HG03565 (cell line): ENCODE results near the gene PLA2G2E.
"Not testable (repeated sequence)": the region's sequence is repeated elsewhere in the genome, so short reads cannot be mapped to it uniquely, and the experiment has no call there.

ENCODE experiments used
- ATAC-seq: cut with Tn5 transposase; IDR thresholded peaks from one replicate; pipeline ENCODE4 v1.9.1; 2021; ENCODE audit warnings: mild to moderate bottlenecking, moderate library complexity; ENCODE audit not compliant: unreplicated experiment

PLA2G2E gene

DNA sequence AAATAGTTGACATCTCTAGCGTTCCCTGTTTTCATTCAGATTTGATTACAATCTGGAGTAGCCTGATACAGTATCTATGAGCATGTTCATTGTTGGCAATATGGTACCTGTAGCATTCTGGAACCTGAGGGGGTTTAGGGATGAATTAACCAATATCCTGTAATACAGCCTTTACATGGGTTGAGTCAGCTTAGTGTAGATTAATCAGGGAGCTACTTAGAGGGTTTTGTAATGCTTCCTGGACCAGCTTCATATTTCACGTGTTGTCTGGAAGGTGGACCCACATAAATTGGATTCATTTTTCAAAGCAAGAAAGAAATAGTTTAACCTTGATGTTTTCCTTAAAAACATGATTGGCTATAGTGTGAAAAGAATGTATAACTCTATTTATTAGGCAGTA is 37.6 kb downstream of the PLA2G2E start:
- no peak for ATAC-seq

DNA sequence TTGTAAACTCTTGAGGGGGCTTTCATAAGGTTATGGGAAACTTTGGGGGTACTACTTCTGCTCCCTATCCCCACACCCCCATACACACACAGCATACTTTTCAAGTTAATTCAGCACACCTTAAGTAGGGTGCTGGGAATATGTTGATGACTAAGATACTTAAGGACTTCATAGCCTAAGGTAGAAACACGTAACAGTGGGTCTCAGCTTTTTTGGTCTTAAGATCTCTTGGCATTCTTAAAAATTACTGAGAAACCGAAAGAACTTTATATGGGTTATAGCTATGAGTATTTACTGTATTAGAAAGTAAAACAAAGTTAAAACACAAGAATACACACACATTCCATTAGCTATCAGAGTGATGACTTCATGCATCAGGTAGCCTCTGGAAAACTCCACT is 39.1 kb downstream of the PLA2G2E start:
- no peak for ATAC-seq

DNA sequence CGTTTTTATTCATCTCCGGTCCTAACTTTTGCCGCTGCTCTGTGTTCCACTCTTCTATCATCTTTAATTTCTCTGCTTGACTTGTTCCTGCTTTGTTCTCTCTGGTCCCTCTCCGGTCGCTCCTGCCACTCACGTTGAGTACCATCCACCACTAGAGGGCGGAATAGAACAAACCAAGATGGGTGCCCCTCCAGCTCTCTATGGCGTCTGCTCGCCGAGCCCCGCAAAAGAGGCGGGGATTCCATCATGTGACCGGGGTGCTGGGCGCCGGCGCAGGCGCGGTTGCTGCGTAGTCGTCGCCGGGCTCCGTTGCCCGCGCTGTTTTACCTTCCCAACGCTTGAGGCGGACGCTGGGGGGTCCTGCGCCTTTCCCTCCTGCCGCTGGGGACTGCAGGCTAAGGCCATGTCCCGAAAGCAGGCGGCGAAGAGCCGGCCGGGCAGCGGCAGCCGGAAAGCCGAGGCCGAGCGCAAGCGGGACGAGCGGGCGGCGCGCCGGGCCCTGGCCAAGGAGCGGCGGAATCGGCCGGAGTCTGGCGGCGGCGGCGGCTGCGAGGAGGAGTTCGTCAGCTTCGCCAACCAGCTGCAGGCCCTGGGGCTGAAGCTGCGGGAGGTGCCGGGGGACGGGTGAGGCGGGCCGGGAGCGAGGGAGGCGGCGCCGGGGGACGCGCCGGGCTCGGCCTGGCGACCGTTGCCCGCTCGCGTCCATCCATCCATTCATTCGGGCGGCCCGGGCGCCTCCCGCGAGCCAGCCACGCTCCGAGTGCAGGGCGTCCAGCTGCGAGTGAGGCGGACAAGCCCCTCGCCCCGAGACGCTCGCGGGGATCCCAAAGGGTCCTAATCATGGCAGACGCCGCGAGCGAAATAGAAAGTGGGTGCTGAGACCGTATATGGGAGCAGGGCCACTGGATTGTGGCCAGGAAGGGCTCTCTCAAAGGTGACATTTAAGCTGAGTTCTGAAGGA is 41.0 kb downstream of the PLA2G2E start, which contains the start of gene OTUD3:
Gene OTUD3 (plus strand): TSS at position 285 of the 961 bp plus-strand sequence. CDS start 119 bp downstream, at position 404.
- peak; percentile 90 for ATAC-seq

DNA sequence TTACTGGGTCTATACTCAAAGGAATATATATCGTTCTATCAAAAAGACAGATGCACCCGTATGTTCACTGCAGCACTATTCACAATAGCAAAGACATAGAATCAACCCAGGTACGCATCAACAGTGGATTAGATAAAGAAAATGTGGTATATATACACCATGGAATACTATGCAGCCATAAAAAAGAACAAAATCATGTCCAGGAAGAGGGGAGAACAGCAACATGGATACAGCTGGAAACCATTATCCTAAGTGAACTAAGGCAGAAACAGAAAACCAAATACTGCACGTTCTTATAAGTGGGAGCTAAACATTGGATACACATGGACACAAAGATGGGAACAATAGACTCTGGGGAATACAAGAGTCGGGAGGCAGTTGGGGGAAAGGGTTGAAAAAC is 42.6 kb downstream of the PLA2G2E start:
- not testable (repeated sequence) for ATAC-seq

DNA sequence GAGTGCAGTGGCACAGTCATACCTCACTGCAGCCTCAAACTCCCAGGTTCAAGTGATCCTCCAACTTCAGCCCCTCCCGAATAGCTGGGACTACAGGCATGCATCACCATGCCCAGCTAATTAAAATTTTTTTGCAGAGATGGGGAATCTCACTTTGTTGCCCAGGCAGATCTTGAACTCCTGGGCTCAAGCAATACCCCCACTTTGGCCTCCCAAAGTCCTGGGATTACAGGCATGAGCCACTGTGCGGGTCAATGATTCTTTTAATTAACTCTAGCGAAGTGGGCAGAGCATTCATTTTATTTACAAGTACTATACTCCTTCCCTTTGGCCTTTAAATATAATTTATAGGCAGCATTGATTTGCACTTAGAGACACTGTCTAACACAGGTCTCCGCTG is 43.8 kb downstream of the PLA2G2E start:
- ATAC-seq: no peak

DNA sequence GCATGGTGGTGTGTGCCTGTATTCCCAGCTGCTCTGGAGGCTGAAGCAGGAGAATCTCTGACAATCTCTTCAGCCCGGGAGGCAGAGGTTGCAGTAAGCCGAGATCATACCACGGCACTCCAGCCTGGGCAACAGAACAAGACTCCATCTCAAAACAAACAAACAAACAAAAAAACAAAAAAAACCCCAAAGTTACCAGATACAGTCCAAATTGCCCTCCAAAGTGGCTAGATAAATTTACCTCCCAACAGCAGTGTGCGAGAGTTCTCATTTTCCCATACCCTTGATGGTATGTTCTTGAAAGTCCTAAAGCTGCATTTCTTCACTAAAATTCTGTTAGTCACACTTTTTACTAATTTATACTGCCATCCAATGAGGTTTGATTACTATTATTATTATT is 44.2 kb downstream of the PLA2G2E start:
- ATAC-seq: no peak

DNA sequence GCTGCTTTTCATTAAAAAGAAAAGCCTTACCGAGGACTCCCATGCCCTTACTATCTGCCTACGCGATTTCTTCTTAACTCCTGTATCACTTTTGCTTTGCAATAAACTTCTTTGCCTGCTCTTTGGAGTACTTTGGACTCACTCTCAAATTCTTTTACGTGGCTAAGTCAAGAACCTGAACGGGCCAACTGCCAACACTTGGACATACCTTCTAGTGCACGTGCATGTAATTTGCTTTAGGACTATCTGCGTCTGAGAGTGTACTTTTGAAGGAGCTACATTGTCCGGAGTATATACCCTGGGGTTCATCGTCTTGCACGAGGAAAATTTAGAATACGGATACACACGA is 44.8 kb downstream of the PLA2G2E start:
- no peak for ATAC-seq

DNA sequence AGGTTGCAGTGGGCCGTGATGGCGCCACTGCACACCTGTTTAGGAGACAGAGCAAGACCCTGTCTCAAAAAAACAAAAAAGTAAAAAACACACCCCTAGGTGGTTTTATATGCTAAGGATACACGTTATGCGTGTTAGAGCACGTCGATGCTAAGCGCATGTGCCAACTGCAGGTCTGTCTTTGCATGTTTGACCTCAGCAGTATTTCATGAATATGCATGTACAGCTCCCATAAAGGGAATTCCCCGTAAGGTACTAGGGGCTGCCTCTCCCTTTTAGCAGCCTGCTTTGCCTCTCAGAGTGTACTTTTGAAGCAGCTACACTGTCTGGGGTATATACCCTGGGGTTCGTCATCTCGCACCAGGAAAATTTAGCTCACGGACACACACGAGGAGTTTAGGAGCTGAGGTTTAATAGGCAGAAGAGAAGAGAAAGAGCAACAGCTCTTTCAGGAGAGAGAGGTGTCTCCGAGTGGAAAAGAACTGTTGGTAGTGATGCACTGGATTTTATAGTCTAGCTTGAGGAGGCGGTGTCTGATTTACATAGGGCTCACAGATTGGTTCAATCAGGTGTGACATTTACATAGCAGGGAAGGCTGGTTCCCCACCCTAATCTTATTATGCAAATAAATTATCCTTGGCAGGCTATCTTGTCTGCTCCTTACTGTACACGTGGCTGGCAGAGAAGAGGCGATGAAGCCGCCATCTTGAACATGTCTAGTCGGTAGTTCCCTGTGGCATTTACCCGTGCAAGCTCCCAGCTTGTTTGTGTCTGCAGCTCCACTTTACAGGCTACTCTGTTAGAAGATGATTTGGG is 45.4 kb downstream of the PLA2G2E start:
- no peak for ATAC-seq

DNA sequence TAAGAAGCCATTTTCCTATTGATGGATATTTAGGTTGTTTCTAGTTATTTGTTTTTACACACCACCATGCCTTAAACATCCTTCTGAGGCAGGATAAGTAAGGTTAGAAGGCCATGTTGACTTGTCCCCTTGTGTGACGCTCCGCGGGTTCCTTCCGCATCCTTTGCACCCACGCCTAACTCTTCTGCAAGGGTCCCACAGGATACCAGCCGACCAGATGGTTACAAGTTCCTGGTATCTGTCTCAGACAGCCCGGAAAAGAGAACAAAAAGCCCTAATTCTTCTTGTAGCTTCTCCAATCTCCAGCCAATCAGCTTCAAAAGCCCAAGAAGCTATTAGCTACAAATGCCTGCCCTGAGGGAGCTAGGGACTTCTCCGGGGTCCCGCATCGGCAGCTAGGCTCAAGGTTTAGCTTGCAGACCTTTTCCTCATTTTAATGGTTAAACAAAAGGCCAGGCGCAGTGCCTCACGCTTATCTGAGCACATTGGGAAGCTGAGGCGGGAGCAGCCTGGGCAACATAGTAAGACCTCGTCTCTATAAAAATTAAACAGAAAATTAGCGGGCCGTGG is 46.2 kb downstream of the PLA2G2E start:
- ATAC-seq: no peak

DNA sequence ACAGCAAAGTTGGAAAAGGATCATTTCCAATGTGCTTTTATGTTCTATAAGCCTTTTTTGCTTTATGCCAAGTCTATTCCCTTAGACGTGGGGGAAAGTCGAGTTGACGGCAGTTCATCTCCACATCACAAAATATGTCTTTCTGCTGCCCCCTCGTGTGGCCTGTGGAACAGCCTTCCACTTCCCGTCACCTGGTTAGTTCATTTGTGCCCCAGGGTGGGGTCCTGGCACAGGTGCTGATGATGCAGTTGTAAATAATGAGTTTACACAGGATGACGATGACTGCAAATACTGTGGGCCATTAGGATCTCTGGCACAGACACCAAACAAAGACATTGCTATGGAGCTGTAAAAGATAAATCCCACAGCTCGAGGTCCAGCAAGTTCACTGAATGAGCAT is 51.2 kb downstream of the PLA2G2E start:
- ATAC-seq: no peak
